ENCODE data around the gene OSMR. TPM values are rescaled to one million over a fixed set of nuclear protein-coding genes. Genes with fewer than 3 reads are reported as not detected.

OSMR gene
- total and polyA plus RNA-seq, 2 experiments from 2014 or later: 37.3 to 52.5 TPM

GRCh38 chr5:38888041-38888440 is 42.2 kb downstream of the OSMR start:
- no peak overlapping the region for H3K4me2 ChIP-seq (ENCODE audit: unreplicated experiment)
- no peak overlapping the region for H3K27ac ChIP-seq
- in situ Hi-C loops (cut with MboI): no loop called here
- peaks cover 72% of the 10 kb centered on the region for H3K36me3 ChIP-seq (ENCODE audit: low read depth)
- peaks cover 14% of the 10 kb centered on the region; the same call in 1 of the 2 replicates for H3K79me2 ChIP-seq (ENCODE audit: insufficient read depth)
- no peaks in the 10 kb centered on the region for H3K27me3 ChIP-seq (replicated peaks; ENCODE audit: insufficient read depth)
- no peaks in the 10 kb centered on the region for H3K4me1 ChIP-seq (ENCODE audit: insufficient read depth)
- DNase-seq: no peak
- TF ChIP-seq EZH2 (IDR thresholded peaks at IDR 0.05; ENCODE audit: insufficient read depth, poor library complexity, severe bottlenecking) (no peak), EZH2phosphoT487 (IDR thresholded peaks at IDR 0.05; ENCODE audit: insufficient read depth, low read depth) (no peak)
- no peak overlapping the region for H2AFZ ChIP-seq
- no peaks in the 10 kb centered on the region for H3K9me3 ChIP-seq (ENCODE audit: low read depth)
- H3K9me2 ChIP-seq (ENCODE audit: insufficient read depth): no peaks in the 10 kb centered on the region
- H3F3A ChIP-seq (ENCODE audit: insufficient read depth): no peaks in the 10 kb centered on the region
- 84 to 90% methylated on average over 6 to 8 of the region's 8 CpGs for WGBS, 2 experiments (ENCODE audit: low coverage in 1 of 2, low lambda C conversion rate in 2 of 2, missing lambda C conversion rate in 2 of 2)
- H3K4me3 ChIP-seq: no peak overlapping the region
- no peak overlapping the region for H3K9ac ChIP-seq
- H4K20me1 ChIP-seq (ENCODE audit: insufficient read depth): no peaks in the 10 kb centered on the region

- TF ChIP-seq EZH2phosphoT487 (IDR thresholded peaks at IDR 0.05; ENCODE audit: insufficient read depth, low read depth) (no peak), EZH2 (IDR thresholded peaks at IDR 0.05; ENCODE audit: insufficient read depth, poor library complexity, severe bottlenecking) (no peak)
- WGBS, 2 experiments (ENCODE audit: low coverage in 1 of 2, low lambda C conversion rate in 2 of 2, missing lambda C conversion rate in 2 of 2): 100% methylated on average over 1 of the region's 1 CpG
- H3K4me3 ChIP-seq: no peak overlapping the region
- H3K4me1 ChIP-seq (ENCODE audit: insufficient read depth): no peaks in the 10 kb centered on the region
- H2AFZ ChIP-seq: no peak overlapping the region
- no peak overlapping the region for H3K9ac ChIP-seq
- peaks cover 24% of the 10 kb centered on the region; the same call in 1 of the 2 replicates for H3K79me2 ChIP-seq (ENCODE audit: insufficient read depth)
- in situ Hi-C loops (cut with MboI): no loop called here
- H3K27ac ChIP-seq: no peak overlapping the region
- no peak for DNase-seq
- peaks cover 70% of the 10 kb centered on the region for H3K36me3 ChIP-seq (ENCODE audit: low read depth)
- H4K20me1 ChIP-seq (ENCODE audit: insufficient read depth): no peaks in the 10 kb centered on the region
- no peaks in the 10 kb centered on the region for H3K9me2 ChIP-seq (ENCODE audit: insufficient read depth)
- no peaks in the 10 kb centered on the region for H3K9me3 ChIP-seq (ENCODE audit: low read depth)
- H3F3A ChIP-seq (ENCODE audit: insufficient read depth): peaks cover 5% of the 10 kb centered on the region; the same call in 1 of the 2 replicates
- H3K27me3 ChIP-seq (replicated peaks; ENCODE audit: insufficient read depth): no peaks in the 10 kb centered on the region
- H3K4me2 ChIP-seq (ENCODE audit: unreplicated experiment): no peak overlapping the region
These were observed 43.6 kb downstream of the OSMR start for GRCh38 chr5:38889424-38889823.

- Histone ChIP-seq H2AFZ (no peak overlapping the region), H3K27me3 (replicated peaks; ENCODE audit: insufficient read depth) (no peaks in the 10 kb centered on the region), H3F3A (ENCODE audit: insufficient read depth) (peaks cover 19% of the 10 kb centered on the region; the same call in 1 of the 2 replicates), H3K9me3 (ENCODE audit: low read depth) (no peaks in the 10 kb centered on the region), H4K20me1 (ENCODE audit: insufficient read depth) (no peaks in the 10 kb centered on the region), H3K36me3 (ENCODE audit: low read depth) (peaks cover 58% of the 10 kb centered on the region), H3K4me1 (ENCODE audit: insufficient read depth) (no peaks in the 10 kb centered on the region), H3K79me2 (ENCODE audit: insufficient read depth) (peaks cover 46% of the 10 kb centered on the region), H3K27ac (no peak overlapping the region), H3K9ac (no peak overlapping the region), H3K4me2 (ENCODE audit: unreplicated experiment) (no peak overlapping the region), H3K4me3 (no peak overlapping the region), H3K9me2 (ENCODE audit: insufficient read depth) (no peaks in the 10 kb centered on the region)
- no peak for TF ChIP-seq EZH2 (IDR thresholded peaks at IDR 0.05; ENCODE audit: insufficient read depth, poor library complexity, severe bottlenecking)
- 97 to 100% methylated on average over 6 of the region's 6 CpGs for WGBS, 2 experiments (ENCODE audit: low coverage in 1 of 2, low lambda C conversion rate in 2 of 2, missing lambda C conversion rate in 2 of 2)
- in situ Hi-C loops (cut with MboI): no loop called here
- no peak for DNase-seq
These were observed 45.8 kb downstream of the OSMR start for GRCh38 chr5:38891563-38891962.

- in situ Hi-C loops (cut with MboI): no loop called here
- no peak for TF ChIP-seq EZH2 (IDR thresholded peaks at IDR 0.05; ENCODE audit: insufficient read depth, poor library complexity, severe bottlenecking)
- TF ChIP-seq EZH2phosphoT487 (IDR thresholded peaks at IDR 0.05; ENCODE audit: insufficient read depth, low read depth): no peak
- H4K20me1 ChIP-seq (ENCODE audit: insufficient read depth): no peaks in the 10 kb centered on the region
- peaks cover 54% of the 10 kb centered on the region for H3K79me2 ChIP-seq (ENCODE audit: insufficient read depth)
- no peaks in the 10 kb centered on the region for H3K9me2 ChIP-seq (ENCODE audit: insufficient read depth)
- no peak overlapping the region for H3K27ac ChIP-seq
- H3K9ac ChIP-seq: no peak overlapping the region
- H3F3A ChIP-seq (ENCODE audit: insufficient read depth): peaks cover 19% of the 10 kb centered on the region; the same call in 1 of the 2 replicates
- no peaks in the 10 kb centered on the region for H3K27me3 ChIP-seq (replicated peaks; ENCODE audit: insufficient read depth)
- H3K4me2 ChIP-seq (ENCODE audit: unreplicated experiment): no peak overlapping the region
- WGBS, 2 experiments (ENCODE audit: low coverage in 1 of 2, low lambda C conversion rate in 2 of 2, missing lambda C conversion rate in 2 of 2): 97 to 100% methylated on average over 3 of the region's 3 CpGs
- no peak overlapping the region for H3K4me3 ChIP-seq
- DNase-seq: no peak
- no peak overlapping the region for H2AFZ ChIP-seq
- H3K9me3 ChIP-seq (ENCODE audit: low read depth): no peaks in the 10 kb centered on the region
- no peaks in the 10 kb centered on the region for H3K4me1 ChIP-seq (ENCODE audit: insufficient read depth)
- peaks cover 51% of the 10 kb centered on the region for H3K36me3 ChIP-seq (ENCODE audit: low read depth)
These were observed 46.6 kb downstream of the OSMR start for GRCh38 chr5:38892363-38892762.

- 96 to 98% methylated on average over 3 of the region's 3 CpGs for WGBS, 2 experiments (ENCODE audit: low coverage in 1 of 2, low lambda C conversion rate in 2 of 2, missing lambda C conversion rate in 2 of 2)
- H3K79me2 ChIP-seq (ENCODE audit: insufficient read depth): peaks cover 68% of the 10 kb centered on the region
- H3K4me3 ChIP-seq: no peak overlapping the region
- TF ChIP-seq EZH2phosphoT487 (IDR thresholded peaks at IDR 0.05; ENCODE audit: insufficient read depth, low read depth) (no peak), EZH2 (IDR thresholded peaks at IDR 0.05; ENCODE audit: insufficient read depth, poor library complexity, severe bottlenecking) (no peak)
- H2AFZ ChIP-seq: no peak overlapping the region
- H3K9ac ChIP-seq: no peak overlapping the region
- H3K27ac ChIP-seq: no peak overlapping the region
- in situ Hi-C loops (cut with MboI): no loop called here
- H3F3A ChIP-seq (ENCODE audit: insufficient read depth): peaks cover 19% of the 10 kb centered on the region; the same call in 1 of the 2 replicates
- H4K20me1 ChIP-seq (ENCODE audit: insufficient read depth): no peaks in the 10 kb centered on the region
- peaks cover 34% of the 10 kb centered on the region for H3K36me3 ChIP-seq (ENCODE audit: low read depth)
- H3K4me1 ChIP-seq (ENCODE audit: insufficient read depth): no peaks in the 10 kb centered on the region
- DNase-seq: no peak
- no peaks in the 10 kb centered on the region for H3K27me3 ChIP-seq (replicated peaks; ENCODE audit: insufficient read depth)
- no peaks in the 10 kb centered on the region for H3K9me2 ChIP-seq (ENCODE audit: insufficient read depth)
- no peak overlapping the region for H3K4me2 ChIP-seq (ENCODE audit: unreplicated experiment)
- no peaks in the 10 kb centered on the region for H3K9me3 ChIP-seq (ENCODE audit: low read depth)
These were observed 50.9 kb downstream of the OSMR start for GRCh38 chr5:38896760-38897159.

All from GM23248 (cell line).